HG03064 (cell line): ENCODE data around the gene TUBB1.
"Not testable (repeated sequence)": the region's sequence is repeated elsewhere in the genome, so short reads cannot be mapped to it uniquely, and the experiment has no call there.

ENCODE experiments used
- ATAC-seq: cut with Tn5 transposase; IDR thresholded peaks from one replicate; pipeline ENCODE4 v1.9.1; 2021; ENCODE audit warnings: low read depth; ENCODE audit not compliant: unreplicated experiment

Gene TUBB1

GRCh38 chr20:59019217-59019616, at the start of gene TUBB1:
Gene TUBB1, plus strand, starts transcription at chr20:59019429. Its CDS starts 94 bp downstream, at chr20:59019523.
- ATAC-seq = no peak

GRCh38 chr20:58969439-58969838, 49.8 kb upstream of the TUBB1 start:
- ATAC-seq = no peak

GRCh38 chr20:58970146-58970545, 49.1 kb upstream of the TUBB1 start:
- no peak for ATAC-seq

GRCh38 chr20:58971429-58971828, 47.8 kb upstream of the TUBB1 start:
- no peak for ATAC-seq

GRCh38 chr20:58973179-58973578, 46.0 kb upstream of the TUBB1 start:
- no peak for ATAC-seq

- no peak for ATAC-seq
These were observed 45.4 kb upstream of the TUBB1 start for GRCh38 chr20:58973866-58974265.

GRCh38 chr20:58975353-58975752, 43.9 kb upstream of the TUBB1 start:
- no peak for ATAC-seq

GRCh38 chr20:58976061-58976730, 43.0 kb upstream of the TUBB1 start:
- ATAC-seq = no peak

- no peak for ATAC-seq
These were observed 40.7 kb upstream of the TUBB1 start for GRCh38 chr20:58978351-58979190.

GRCh38 chr20:58980711-58981627, 38.3 kb upstream of the TUBB1 start, which contains the start of gene NELFCD:
Gene NELFCD, plus strand, starts transcription at chr20:58981256. Its CDS starts 54 bp downstream, at chr20:58981310.
- ATAC-seq = peak; percentile 56

GRCh38 chr20:58981628-58982364, 37.4 kb upstream of the TUBB1 start:
- ATAC-seq = peak; percentile 9

- ATAC-seq = no peak
These were observed 36.7 kb upstream of the TUBB1 start for GRCh38 chr20:58982406-58983114.

GRCh38 chr20:58983115-58983468, 36.1 kb upstream of the TUBB1 start:
- ATAC-seq = not testable (repeated sequence)

- no peak for ATAC-seq
These were observed 34.5 kb upstream of the TUBB1 start for GRCh38 chr20:58984691-58985090.

GRCh38 chr20:58985656-58986055, 33.6 kb upstream of the TUBB1 start:
- no peak for ATAC-seq

GRCh38 chr20:58986286-58986967, 32.8 kb upstream of the TUBB1 start:
- ATAC-seq = no peak

GRCh38 chr20:58986968-58987517, 32.2 kb upstream of the TUBB1 start:
- ATAC-seq = no peak

GRCh38 chr20:58987790-58988564, 31.3 kb upstream of the TUBB1 start:
- ATAC-seq = no peak
